Measurements from ENCODE around the gene ARHGEF4.
"Not testable (repeated sequence)": the region's sequence is repeated elsewhere in the genome, so short reads cannot be mapped to it uniquely, and the experiment has no call there.

ARHGEF4 gene

GRCh38 chr2:130884503-130884902, 47.8 kb downstream of the ARHGEF4 start:
- DNase-seq (ENCODE audit: low read depth), result no peak

GRCh38 chr2:130887643-130888042, 50.9 kb downstream of the ARHGEF4 start:
- DNase-seq (ENCODE audit: low read depth), result no peak

- no peak for DNase-seq (ENCODE audit: low read depth)
These were observed 54.4 kb downstream of the ARHGEF4 start for GRCh38 chr2:130890941-130891669.

GRCh38 chr2:130891966-130892365, 55.3 kb downstream of the ARHGEF4 start:
- DNase-seq (ENCODE audit: low read depth), result no peak

GRCh38 chr2:130892793-130893785, 56.4 kb downstream of the ARHGEF4 start:
- DNase-seq (ENCODE audit: low read depth), result no peak

GRCh38 chr2:130894326-130894942, 57.7 kb downstream of the ARHGEF4 start:
- DNase-seq (ENCODE audit: low read depth), result no peak

- no peak for DNase-seq (ENCODE audit: low read depth)
These were observed 60.1 kb downstream of the ARHGEF4 start for GRCh38 chr2:130896813-130897212.

- no peak for DNase-seq (ENCODE audit: low read depth)
These were observed 61.8 kb downstream of the ARHGEF4 start for GRCh38 chr2:130898553-130898952.

GRCh38 chr2:130899306-130899705, 62.6 kb downstream of the ARHGEF4 start:
- no peak for DNase-seq (ENCODE audit: low read depth)

GRCh38 chr2:130901061-130901460, 64.3 kb downstream of the ARHGEF4 start:
- no peak for DNase-seq (ENCODE audit: low read depth)

GRCh38 chr2:130901626-130902025, 64.9 kb downstream of the ARHGEF4 start:
- not testable (repeated sequence) for DNase-seq (ENCODE audit: low read depth)

- DNase-seq (ENCODE audit: low read depth), result no peak
These were observed 72.1 kb downstream of the ARHGEF4 start for GRCh38 chr2:130908832-130909231.

- DNase-seq (ENCODE audit: low read depth), result no peak
These were observed 74.2 kb downstream of the ARHGEF4 start for GRCh38 chr2:130910931-130911330.

GRCh38 chr2:130911482-130911881, 74.8 kb downstream of the ARHGEF4 start:
- DNase-seq (ENCODE audit: low read depth), result no peak

GRCh38 chr2:130911996-130912395, 75.3 kb downstream of the ARHGEF4 start:
- no peak for DNase-seq (ENCODE audit: low read depth)

- DNase-seq (ENCODE audit: low read depth), result no peak
These were observed 75.8 kb downstream of the ARHGEF4 start for GRCh38 chr2:130912471-130912870.

- no peak for DNase-seq (ENCODE audit: low read depth)
These were observed 77.2 kb downstream of the ARHGEF4 start for GRCh38 chr2:130913891-130914290.

- no peak for DNase-seq (ENCODE audit: low read depth)
These were observed 78.4 kb downstream of the ARHGEF4 start for GRCh38 chr2:130915149-130915548.

- no peak for DNase-seq (ENCODE audit: low read depth)
These were observed 79.1 kb downstream of the ARHGEF4 start for GRCh38 chr2:130915595-130916437.

GRCh38 chr2:130916438-130916705, 79.7 kb downstream of the ARHGEF4 start:
- DNase-seq (ENCODE audit: low read depth), result no peak

GRCh38 chr2:130917006-130917688, 80.4 kb downstream of the ARHGEF4 start:
- DNase-seq (ENCODE audit: low read depth), result no peak

Measured in activated T-cell treated with anti-CD3 and anti-CD28 coated beads for 1 hour (primary cell).